ENCODE data around the gene OR10A5. TPM values are rescaled to one million over a fixed set of nuclear protein-coding genes. Genes with fewer than 3 reads are reported as not detected.

The OR10A5 gene
- total and polyA plus RNA-seq, 10 of the 15 experiments (the other 5 are each of a cell fraction or from before 2014, with no cell fraction given), result not detected

GRCh38 chr11:6833356-6833755 is 12.1 kb upstream of the OR10A5 start:
- BruUV-seq (replicated peaks), result no TSS peak
- no peak overlapping the region for H3K27ac ChIP-seq (ENCODE audit: control insufficient read depth, insufficient read depth)
- WGBS (ENCODE audit: insufficient coverage, insufficient replicate concordance, low lambda C conversion rate, missing lambda C conversion rate), result 52% methylated on average over 6 of the region's 6 CpGs
- no peaks in the 10 kb centered on the region for H3K79me2 ChIP-seq (ENCODE audit: control insufficient read depth, insufficient read depth, low read length)
- ATAC-seq (no peak), FAIRE-seq (no peak), DNase-seq (ENCODE audit: low read depth, low spot score) (no peak)
- no peak overlapping the region for H2AFZ ChIP-seq (ENCODE audit: control insufficient read depth, low read depth, low read length)
- no peaks in the 10 kb centered on the region for H3K27me3 ChIP-seq (replicated peaks in 1 of 2; ENCODE audit: control insufficient read depth in 2 of 2, insufficient read depth in 2 of 2, low read length in 1 of 2)
- RAD21 ChIA-PET (ENCODE audit: unreplicated experiment), result no interaction called here
- H3K4me2 ChIP-seq (ENCODE audit: control insufficient read depth, insufficient read depth), result no peak overlapping the region
- no peaks in the 10 kb centered on the region for H3K9me3 ChIP-seq (replicated peaks; ENCODE audit: control insufficient read depth, insufficient read depth, low read length)
- no peaks in the 10 kb centered on the region for H3K4me1 ChIP-seq (ENCODE audit: control insufficient read depth, insufficient read depth, low read length)
- H3K36me3 ChIP-seq (ENCODE audit: control insufficient read depth in 2 of 2, insufficient read depth in 2 of 2, low read length in 1 of 2), result no peaks in the 10 kb centered on the region
- H3K4me3 ChIP-seq, result no peak overlapping the region
- CTCF ChIA-PET, result interaction anchor here (0.9 to 2.1 kb wide), 3 partner anchors 9 to 21 kb away, joined by 4 to 6 read pairs (median 5); no protein-coding TSS in a partner anchor
- in situ Hi-C loops (cut with MboI), result no loop called here
- TF ChIP-seq ZNF207 (IDR thresholded peaks at IDR 0.05; ENCODE audit: borderline replicate concordance), result no peak
- TF ChIP-seq KDM1A (IDR thresholded peaks at IDR 0.05; ENCODE audit: borderline replicate concordance), result no peak
- no peak for TF ChIP-seq POLR2AphosphoS5 (IDR thresholded peaks at IDR 0.05; ENCODE audit: low read length)
- no peak for TF ChIP-seq MEF2A (IDR thresholded peaks at IDR 0.05; ENCODE audit: insufficient read depth, low read depth, low read length)
- no peak for TF ChIP-seq SMAD1 (IDR thresholded peaks at IDR 0.05; ENCODE audit: low read depth, partially characterized antibody)
- TF ChIP-seq ZZZ3 (IDR thresholded peaks at IDR 0.05; ENCODE audit: control insufficient read depth, insufficient read length, low read depth), result no peak
- TF ChIP-seq SUPT20H (IDR thresholded peaks at IDR 0.05; ENCODE audit: borderline replicate concordance, control insufficient read depth, low read depth, low read length), result no peak
- no peak for TF ChIP-seq HSF1 (IDR thresholded peaks at IDR 0.05; ENCODE audit: low read depth, low read length)
- TF ChIP-seq ZNF592 (IDR thresholded peaks at IDR 0.05), result no peak
- TF ChIP-seq HCFC1 (IDR thresholded peaks at IDR 0.05; ENCODE audit: low read length), result no peak
- TF ChIP-seq TCF3 (IDR thresholded peaks at IDR 0.05; ENCODE audit: borderline replicate concordance, insufficient read depth, low read depth, low read length), result no peak
- SMC1A ChIA-PET (ENCODE audit: uncharacterized antibody, unreplicated experiment), result interaction anchor here (0.9 kb wide), 1 partner anchor 9 kb away, joined by 4 read pairs; no protein-coding TSS in a partner anchor
- intact Hi-C loops (cut with micrococcal nuclease; ENCODE audit: unreplicated experiment), result no loop called here
- POLR2A ChIA-PET, result no interaction called here
- no peak overlapping the region for H3K9ac ChIP-seq (ENCODE audit: control insufficient read depth, insufficient read depth, low read length)
- no peaks in the 10 kb centered on the region for H4K20me1 ChIP-seq (ENCODE audit: control insufficient read depth, insufficient read depth)
